ENCODE results near the gene TMEM9.

TMEM9 gene

GRCh38 chr1:201146626-201147390 lies 7.5 kb downstream of the TMEM9 start:
- Histone ChIP-seq H3K4me1 (ENCODE audit: control insufficient read depth, insufficient read depth, low read length) (no peaks in the 10 kb centered on the region), H3K36me3 (ENCODE audit: control insufficient read depth, insufficient read depth, low read length) (peaks cover 65% of the 10 kb centered on the region), H3K27ac (ENCODE audit: insufficient read depth, low read depth, low read length, poor library complexity, severe bottlenecking) (no peak overlapping the region), H3K27me3 (ENCODE audit: control insufficient read depth, insufficient read depth, low read length, poor library complexity, severe bottlenecking) (no peaks in the 10 kb centered on the region), H3K4me3 (ENCODE audit: insufficient read depth, low read depth, low read length) (no peak overlapping the region), H3K9me3 (ENCODE audit: control insufficient read depth, low read length) (no peaks in the 10 kb centered on the region)
- 86 to 87% methylated on average over 17 of the region's 17 CpGs for WGBS, 2 experiments

- 96% methylated on average over 7 of the region's 7 CpGs for WGBS, 2 experiments
- H3K27me3 ChIP-seq (ENCODE audit: control insufficient read depth, insufficient read depth, low read length, poor library complexity, severe bottlenecking), result no peaks in the 10 kb centered on the region
- H3K9me3 ChIP-seq (ENCODE audit: control insufficient read depth, low read length), result no peaks in the 10 kb centered on the region
- H3K27ac ChIP-seq (ENCODE audit: insufficient read depth, low read depth, low read length, poor library complexity, severe bottlenecking), result no peak overlapping the region
- H3K4me1 ChIP-seq (ENCODE audit: control insufficient read depth, insufficient read depth, low read length), result no peaks in the 10 kb centered on the region
- no peak overlapping the region for H3K4me3 ChIP-seq (ENCODE audit: insufficient read depth, low read depth, low read length)
- H3K36me3 ChIP-seq (ENCODE audit: control insufficient read depth, insufficient read depth, low read length), result peaks cover 75% of the 10 kb centered on the region
Observed at GRCh38 chr1:201145816-201146215, 8.5 kb downstream of the TMEM9 start.

GRCh38 chr1:201145132-201145531 lies 9.1 kb downstream of the TMEM9 start:
- H3K4me3 ChIP-seq (ENCODE audit: insufficient read depth, low read depth, low read length), result no peak overlapping the region
- no peaks in the 10 kb centered on the region for H3K27me3 ChIP-seq (ENCODE audit: control insufficient read depth, insufficient read depth, low read length, poor library complexity, severe bottlenecking)
- 95 to 97% methylated on average over 3 of the region's 3 CpGs for WGBS, 2 experiments
- no peaks in the 10 kb centered on the region for H3K9me3 ChIP-seq (ENCODE audit: control insufficient read depth, low read length)
- no peaks in the 10 kb centered on the region for H3K4me1 ChIP-seq (ENCODE audit: control insufficient read depth, insufficient read depth, low read length)
- H3K27ac ChIP-seq (ENCODE audit: insufficient read depth, low read depth, low read length, poor library complexity, severe bottlenecking), result no peak overlapping the region
- H3K36me3 ChIP-seq (ENCODE audit: control insufficient read depth, insufficient read depth, low read length), result peaks cover 82% of the 10 kb centered on the region

- H3K36me3 ChIP-seq (ENCODE audit: control insufficient read depth, insufficient read depth, low read length), result peaks cover 82% of the 10 kb centered on the region
- no peaks in the 10 kb centered on the region for H3K4me1 ChIP-seq (ENCODE audit: control insufficient read depth, insufficient read depth, low read length)
- H3K4me3 ChIP-seq (ENCODE audit: insufficient read depth, low read depth, low read length), result no peak overlapping the region
- WGBS, 2 experiments, result 73 to 77% methylated on average over 5 of the region's 5 CpGs
- H3K9me3 ChIP-seq (ENCODE audit: control insufficient read depth, low read length), result no peaks in the 10 kb centered on the region
- H3K27me3 ChIP-seq (ENCODE audit: control insufficient read depth, insufficient read depth, low read length, poor library complexity, severe bottlenecking), result no peaks in the 10 kb centered on the region
- H3K27ac ChIP-seq (ENCODE audit: insufficient read depth, low read depth, low read length, poor library complexity, severe bottlenecking), result no peak overlapping the region
Observed at GRCh38 chr1:201144701-201145100, 9.6 kb downstream of the TMEM9 start.

- peaks cover 80% of the 10 kb centered on the region for H3K36me3 ChIP-seq (ENCODE audit: control insufficient read depth, insufficient read depth, low read length)
- no peaks in the 10 kb centered on the region for H3K4me1 ChIP-seq (ENCODE audit: control insufficient read depth, insufficient read depth, low read length)
Observed at GRCh38 chr1:201143726-201144635, 10.3 kb downstream of the TMEM9 start.

GRCh38 chr1:201142849-201143725 lies 11.2 kb downstream of the TMEM9 start:
- no peaks in the 10 kb centered on the region for H3K27me3 ChIP-seq (ENCODE audit: control insufficient read depth, insufficient read depth, low read length, poor library complexity, severe bottlenecking)

More at GRCh38 chr1:201143726-201144635, 10.3 kb downstream of the TMEM9 start:
- 93 to 94% methylated on average over 17 to 18 of the region's 18 CpGs for WGBS, 2 experiments
- Histone ChIP-seq H3K27ac (ENCODE audit: insufficient read depth, low read depth, low read length, poor library complexity, severe bottlenecking) (no peak overlapping the region), H3K27me3 (ENCODE audit: control insufficient read depth, insufficient read depth, low read length, poor library complexity, severe bottlenecking) (no peaks in the 10 kb centered on the region), H3K4me3 (ENCODE audit: insufficient read depth, low read depth, low read length) (no peak overlapping the region), H3K9me3 (ENCODE audit: control insufficient read depth, low read length) (no peaks in the 10 kb centered on the region)

GRCh38 chr1:201142011-201142848 lies 12.0 kb downstream of the TMEM9 start:
- no peak overlapping the region for H3K27ac ChIP-seq (ENCODE audit: insufficient read depth, low read depth, low read length, poor library complexity, severe bottlenecking)
- no peaks in the 10 kb centered on the region for H3K27me3 ChIP-seq (ENCODE audit: control insufficient read depth, insufficient read depth, low read length, poor library complexity, severe bottlenecking)
- H3K4me3 ChIP-seq (ENCODE audit: insufficient read depth, low read depth, low read length), result no peak overlapping the region
- H3K9me3 ChIP-seq (ENCODE audit: control insufficient read depth, low read length), result no peaks in the 10 kb centered on the region
- H3K4me1 ChIP-seq (ENCODE audit: control insufficient read depth, insufficient read depth, low read length), result no peaks in the 10 kb centered on the region
- peaks cover 66% of the 10 kb centered on the region for H3K36me3 ChIP-seq (ENCODE audit: control insufficient read depth, insufficient read depth, low read length)
- WGBS, 2 experiments, result 93 to 95% methylated on average over 16 of the region's 16 CpGs

More at GRCh38 chr1:201142849-201143725, 11.2 kb downstream of the TMEM9 start:
- Histone ChIP-seq H3K27ac (ENCODE audit: insufficient read depth, low read depth, low read length, poor library complexity, severe bottlenecking) (no peak overlapping the region), H3K9me3 (ENCODE audit: control insufficient read depth, low read length) (no peaks in the 10 kb centered on the region), H3K4me1 (ENCODE audit: control insufficient read depth, insufficient read depth, low read length) (no peaks in the 10 kb centered on the region), H3K4me3 (ENCODE audit: insufficient read depth, low read depth, low read length) (no peak overlapping the region), H3K36me3 (ENCODE audit: control insufficient read depth, insufficient read depth, low read length) (peaks cover 74% of the 10 kb centered on the region)
- 95% methylated on average over 16 of the region's 16 CpGs for WGBS, 2 experiments

- no peaks in the 10 kb centered on the region for H3K4me1 ChIP-seq (ENCODE audit: control insufficient read depth, insufficient read depth, low read length)
- no peak overlapping the region for H3K4me3 ChIP-seq (ENCODE audit: insufficient read depth, low read depth, low read length)
- peaks cover 63% of the 10 kb centered on the region for H3K36me3 ChIP-seq (ENCODE audit: control insufficient read depth, insufficient read depth, low read length)
- WGBS, 2 experiments, result 98 to 99% methylated on average over 5 of the region's 5 CpGs
- no peaks in the 10 kb centered on the region for H3K9me3 ChIP-seq (ENCODE audit: control insufficient read depth, low read length)
- no peak overlapping the region for H3K27ac ChIP-seq (ENCODE audit: insufficient read depth, low read depth, low read length, poor library complexity, severe bottlenecking)
- H3K27me3 ChIP-seq (ENCODE audit: control insufficient read depth, insufficient read depth, low read length, poor library complexity, severe bottlenecking), result no peaks in the 10 kb centered on the region
Observed at GRCh38 chr1:201141418-201141817, 12.9 kb downstream of the TMEM9 start.

- WGBS, 2 experiments, result 93 to 96% methylated on average over 8 of the region's 8 CpGs
- H3K4me1 ChIP-seq (ENCODE audit: control insufficient read depth, insufficient read depth, low read length), result no peaks in the 10 kb centered on the region
- no peak overlapping the region for H3K4me3 ChIP-seq (ENCODE audit: insufficient read depth, low read depth, low read length)
- H3K9me3 ChIP-seq (ENCODE audit: control insufficient read depth, low read length), result no peaks in the 10 kb centered on the region
- H3K27me3 ChIP-seq (ENCODE audit: control insufficient read depth, insufficient read depth, low read length, poor library complexity, severe bottlenecking), result no peaks in the 10 kb centered on the region
- no peak overlapping the region for H3K27ac ChIP-seq (ENCODE audit: insufficient read depth, low read depth, low read length, poor library complexity, severe bottlenecking)
- H3K36me3 ChIP-seq (ENCODE audit: control insufficient read depth, insufficient read depth, low read length), result peaks cover 64% of the 10 kb centered on the region
Observed at GRCh38 chr1:201140941-201141260, 13.4 kb downstream of the TMEM9 start.
